Spleen (tissue), 7 donors: Measurements from ENCODE around the gene HIVEP3.

Source experiments
- POLR2A ChIP-seq, 3 donors: fragments of 450-650 bp; IDR thresholded peaks; one replicate each; pipeline ENCODE4 v1.5.1; 2017; ENCODE audit warnings: antibody characterized with exemption in 3 of 3, mild to moderate bottlenecking in 1 of 3
- TF ChIP-seq, protein P1 (sequence below), 11 experiments: fragments of 200-600 bp in 7 of 11; fragments of 450-650 bp in 4 of 11; sonication (generic) in 4 of 11; IDR thresholded peaks in 8 of 11; conservative IDR thresholded peaks in 3 of 11; 1 replicate in 7 of 11; 2 replicates in 4 of 11; pipeline versions ENCODE4 v1.4.0 to v1.8.0; 2016 to 2021; ENCODE audit warnings: antibody characterized with exemption in 11 of 11, inconsistent platforms in 4 of 11, mild to moderate bottlenecking in 1 of 11
- donor health status: DM: no; HTN: no; CAD: no; lungs with moderate emphysema.
- donor health status: DM: no; HTN: no; CAD: no.
- donor health status: DM: no; HTN: no; CAD: no.

DNA sequence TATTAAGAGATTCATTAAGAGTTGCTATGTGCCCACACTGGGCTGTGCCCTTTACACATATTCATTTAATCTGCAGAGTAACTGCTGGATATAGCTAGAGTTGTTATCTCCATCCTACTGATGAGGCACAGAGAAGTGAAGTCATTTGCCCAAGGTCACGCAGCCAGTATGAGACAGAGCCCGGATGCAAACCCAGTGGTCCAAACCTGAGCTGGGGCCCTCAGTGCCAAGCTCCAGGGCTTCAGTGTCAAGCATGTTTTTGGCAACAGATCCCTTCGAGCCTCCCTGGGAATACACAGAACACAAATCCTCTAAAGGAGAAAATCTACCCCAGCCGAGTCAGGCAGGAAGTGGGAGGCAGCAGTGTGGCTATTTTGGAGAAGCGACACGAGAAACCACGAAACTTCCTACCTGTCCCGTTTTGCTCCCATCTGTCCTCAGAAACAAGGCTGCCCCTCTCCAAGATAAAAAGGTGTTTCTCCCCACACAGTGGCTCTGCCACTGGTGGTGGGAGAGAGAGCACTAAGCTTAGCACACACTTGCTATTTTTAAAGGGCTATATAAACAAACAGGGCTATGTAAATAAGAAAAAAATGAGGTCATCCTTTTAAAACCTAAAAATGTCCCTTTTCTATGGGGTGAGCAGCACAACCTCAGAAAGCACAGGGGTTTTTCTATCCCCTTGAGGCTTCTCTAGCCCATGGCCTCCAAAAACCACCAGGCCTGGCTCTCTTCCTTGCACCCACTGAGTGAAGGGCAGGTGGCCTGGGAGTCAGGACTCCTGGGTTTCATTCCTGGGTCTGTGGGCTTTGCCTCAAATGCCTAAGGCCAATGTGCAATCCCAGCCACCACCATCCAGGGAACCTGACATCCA is 295.6 kb downstream of the HIVEP3 start:
- TF ChIP-seq, protein P1, sequence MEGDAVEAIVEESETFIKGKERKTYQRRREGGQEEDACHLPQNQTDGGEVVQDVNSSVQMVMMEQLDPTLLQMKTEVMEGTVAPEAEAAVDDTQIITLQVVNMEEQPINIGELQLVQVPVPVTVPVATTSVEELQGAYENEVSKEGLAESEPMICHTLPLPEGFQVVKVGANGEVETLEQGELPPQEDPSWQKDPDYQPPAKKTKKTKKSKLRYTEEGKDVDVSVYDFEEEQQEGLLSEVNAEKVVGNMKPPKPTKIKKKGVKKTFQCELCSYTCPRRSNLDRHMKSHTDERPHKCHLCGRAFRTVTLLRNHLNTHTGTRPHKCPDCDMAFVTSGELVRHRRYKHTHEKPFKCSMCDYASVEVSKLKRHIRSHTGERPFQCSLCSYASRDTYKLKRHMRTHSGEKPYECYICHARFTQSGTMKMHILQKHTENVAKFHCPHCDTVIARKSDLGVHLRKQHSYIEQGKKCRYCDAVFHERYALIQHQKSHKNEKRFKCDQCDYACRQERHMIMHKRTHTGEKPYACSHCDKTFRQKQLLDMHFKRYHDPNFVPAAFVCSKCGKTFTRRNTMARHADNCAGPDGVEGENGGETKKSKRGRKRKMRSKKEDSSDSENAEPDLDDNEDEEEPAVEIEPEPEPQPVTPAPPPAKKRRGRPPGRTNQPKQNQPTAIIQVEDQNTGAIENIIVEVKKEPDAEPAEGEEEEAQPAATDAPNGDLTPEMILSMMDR (IDR thresholded peaks at IDR 0.05 in 8 of 11, conservative IDR thresholded peaks at IDR 0.05 in 3 of 11) = no peak
- TF ChIP-seq POLR2A (IDR thresholded peaks at IDR 0.05) = no peak
